NB4 (cell line): ENCODE measurements around the gene AATK.

Experiments
- DNase-seq: peaks from one replicate; pipeline ENCODE4 v3.0.0; 2010; ENCODE audit warnings: low read depth
- H3K4me3 ChIP-seq: one replicate; pipeline ENCODE4 v1.5.1; 2011; ENCODE audit warnings: mild to moderate bottlenecking, low read depth, low read length, moderate library complexity
- MAX ChIP-seq: IDR thresholded peaks from 2 replicates; pipeline ENCODE4 v1.6.1; 2011; ENCODE audit warnings: low read depth, low read length
- MYC ChIP-seq: IDR thresholded peaks from 2 replicates; pipeline ENCODE4 v1.6.1; 2011; ENCODE audit warnings: low read depth, low read length
- POLR2A ChIP-seq: IDR thresholded peaks from 2 replicates; pipeline ENCODE4 v1.6.1; 2011; ENCODE audit warnings: mild to moderate bottlenecking; ENCODE audit not compliant: insufficient read length; ENCODE audit errors: extremely low read depth
- TF ChIP-seq, protein P1 (sequence below): IDR thresholded peaks from one replicate; pipeline ENCODE4 v1.5.1; 2012; ENCODE audit warnings: low read depth, low read length

AATK gene

DNA sequence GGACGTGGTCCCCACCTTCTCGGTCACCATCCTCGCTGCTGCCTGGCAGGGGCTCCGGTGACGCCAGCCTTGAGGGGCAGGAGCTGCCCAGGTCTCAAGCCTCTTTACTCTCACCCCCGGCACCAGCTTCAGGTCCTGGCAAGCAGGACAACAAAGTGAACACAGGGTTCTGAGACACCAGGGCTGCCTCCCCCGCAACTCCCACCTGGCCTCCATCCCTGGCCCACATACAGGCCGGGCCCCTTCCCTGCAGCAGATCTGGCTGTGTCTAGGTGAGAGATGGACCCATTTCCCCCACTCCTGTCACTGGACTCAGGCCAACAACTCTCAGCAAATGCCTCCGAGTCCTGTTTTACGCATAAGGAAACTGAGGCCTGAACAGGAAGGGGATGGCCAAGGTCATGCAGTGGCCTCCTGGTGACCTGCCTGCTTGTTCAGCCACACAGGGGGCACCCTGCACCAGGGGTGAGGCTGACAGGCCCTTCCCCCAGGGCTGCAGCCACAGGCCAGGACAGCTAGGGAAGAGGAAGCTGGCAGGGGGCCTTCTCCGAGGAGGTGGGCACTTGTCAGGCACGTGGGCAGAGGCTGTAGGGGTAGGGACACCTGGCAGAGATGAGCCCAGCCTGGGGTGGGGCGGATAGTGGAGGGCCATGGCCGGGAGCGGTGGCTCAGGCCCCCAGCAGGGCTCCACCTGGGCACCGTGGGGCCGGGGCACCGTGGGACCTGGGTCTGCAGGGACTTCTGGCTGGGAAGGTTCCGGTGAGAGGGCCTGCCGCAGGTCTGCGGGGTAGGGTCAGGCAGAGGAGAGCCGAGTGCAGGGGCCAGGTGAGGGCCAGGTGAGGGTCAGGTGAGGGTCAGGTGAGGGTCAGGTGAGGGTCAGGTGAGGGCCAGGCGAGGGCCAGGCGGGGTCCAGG, 47.5 kb downstream of the AATK start:
- DNase-seq = no peak
- no peak overlapping the region for H3K4me3 ChIP-seq
- TF ChIP-seq, protein P1, sequence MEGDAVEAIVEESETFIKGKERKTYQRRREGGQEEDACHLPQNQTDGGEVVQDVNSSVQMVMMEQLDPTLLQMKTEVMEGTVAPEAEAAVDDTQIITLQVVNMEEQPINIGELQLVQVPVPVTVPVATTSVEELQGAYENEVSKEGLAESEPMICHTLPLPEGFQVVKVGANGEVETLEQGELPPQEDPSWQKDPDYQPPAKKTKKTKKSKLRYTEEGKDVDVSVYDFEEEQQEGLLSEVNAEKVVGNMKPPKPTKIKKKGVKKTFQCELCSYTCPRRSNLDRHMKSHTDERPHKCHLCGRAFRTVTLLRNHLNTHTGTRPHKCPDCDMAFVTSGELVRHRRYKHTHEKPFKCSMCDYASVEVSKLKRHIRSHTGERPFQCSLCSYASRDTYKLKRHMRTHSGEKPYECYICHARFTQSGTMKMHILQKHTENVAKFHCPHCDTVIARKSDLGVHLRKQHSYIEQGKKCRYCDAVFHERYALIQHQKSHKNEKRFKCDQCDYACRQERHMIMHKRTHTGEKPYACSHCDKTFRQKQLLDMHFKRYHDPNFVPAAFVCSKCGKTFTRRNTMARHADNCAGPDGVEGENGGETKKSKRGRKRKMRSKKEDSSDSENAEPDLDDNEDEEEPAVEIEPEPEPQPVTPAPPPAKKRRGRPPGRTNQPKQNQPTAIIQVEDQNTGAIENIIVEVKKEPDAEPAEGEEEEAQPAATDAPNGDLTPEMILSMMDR = no peak
- TF ChIP-seq MYC = no peak; the same call in 1 of the 2 replicates

DNA sequence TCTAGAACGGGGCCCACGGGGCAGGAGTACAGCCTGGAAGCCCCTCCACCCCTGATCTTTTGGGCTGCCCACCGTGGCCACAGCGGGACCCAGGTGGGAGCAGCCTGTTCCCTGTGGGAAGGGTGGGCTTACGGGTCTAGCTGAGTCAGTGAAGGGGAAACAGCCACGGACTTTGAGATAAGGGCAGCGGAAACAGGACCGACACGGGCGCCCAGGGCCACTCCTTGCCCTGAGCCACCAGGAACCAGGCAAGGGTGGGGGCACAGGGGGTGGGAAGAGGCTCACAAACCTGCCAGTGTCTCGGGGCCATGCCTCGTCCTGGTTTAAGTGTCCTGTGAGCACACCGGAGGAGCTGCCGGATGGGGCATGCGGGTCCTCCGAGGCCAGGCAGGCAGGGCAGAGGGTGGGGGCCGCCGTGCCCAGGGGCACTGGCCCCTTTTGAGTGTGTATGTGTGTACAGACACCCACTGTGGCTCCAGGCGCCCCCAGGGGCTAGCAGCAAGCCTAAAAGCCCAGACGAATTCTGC, 48.3 kb downstream of the AATK start:
- no peak for DNase-seq
- H3K4me3 ChIP-seq = no peak overlapping the region
- no peak for TF ChIP-seq POLR2A
- TF ChIP-seq MYC = no peak
- TF ChIP-seq MAX = no peak

- TF ChIP-seq MAX = no peak
- no peak for TF ChIP-seq MYC
- no peak for TF ChIP-seq POLR2A
- TF ChIP-seq, protein P1 = no peak
- DNase-seq = no peak
- H3K4me3 ChIP-seq = no peak overlapping the region
These were observed 49.3 kb downstream of the AATK start for GRCh38 chr17:81116704-81117103.

- DNase-seq = no peak
- TF ChIP-seq POLR2A (no peak), MYC (no peak), MAX (no peak)
- TF ChIP-seq, protein P1 = no peak
These were observed 50.1 kb downstream of the AATK start for GRCh38 chr17:81115749-81116464.

DNA sequence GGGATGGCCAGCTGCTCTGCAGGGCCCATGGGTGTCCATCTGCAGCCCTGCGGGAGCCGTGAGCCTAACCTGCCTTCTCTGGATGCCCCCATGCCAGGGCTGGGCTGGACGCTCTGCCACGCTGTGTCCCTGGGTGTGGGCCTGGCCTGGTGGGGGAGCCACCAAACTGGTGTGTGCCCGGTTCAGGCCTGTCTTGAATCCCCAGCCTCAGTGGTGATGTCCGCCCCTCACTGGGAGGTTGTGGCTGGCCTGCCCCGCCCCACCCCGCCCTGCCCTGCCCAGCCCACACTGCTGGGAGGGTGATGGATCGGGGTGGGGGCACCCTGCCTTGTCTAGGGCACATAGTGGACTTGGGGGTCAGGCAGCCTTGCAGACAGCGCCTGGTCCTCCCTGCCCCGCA, 50.8 kb downstream of the AATK start:
- no peak overlapping the region for H3K4me3 ChIP-seq
- no peak for DNase-seq
- TF ChIP-seq, protein P1 = no peak
- no peak for TF ChIP-seq MYC
- no peak for TF ChIP-seq POLR2A
- TF ChIP-seq MAX = no peak

More at GRCh38 chr17:81115749-81116464, 50.1 kb downstream of the AATK start:
- H3K4me3 ChIP-seq = no peak overlapping the region
